ENCODE results near the gene IPO11. TPM values are rescaled to one million over a fixed set of nuclear protein-coding genes. Genes with fewer than 3 reads are reported as not detected.
"Not testable (repeated sequence)": the region's sequence is repeated elsewhere in the genome, so short reads cannot be mapped to it uniquely, and the experiment has no call there.

Gene IPO11
- total and polyA plus RNA-seq, 12 donors, result 7.8 to 39.3 (median 32.5) TPM

- TF ChIP-seq CTCF (IDR thresholded peaks at IDR 0.05), result no peak
- H3K4me3 ChIP-seq, result no peak overlapping the region
- intact Hi-C loops (cut with DNase I), result no loop called here
- H3K27me3 ChIP-seq, result no peaks in the 10 kb centered on the region
- H3K36me3 ChIP-seq, result no peaks in the 10 kb centered on the region
- 77 to 78% methylated on average over 8 of the region's 8 CpGs for WGBS, 2 donors
- no peak overlapping the region for H3K27ac ChIP-seq
- H3K4me1 ChIP-seq, result no peaks in the 10 kb centered on the region
- ATAC-seq, result no peak
- H3K9me3 ChIP-seq, result peaks cover 0 to 8% (median 0%) of the 10 kb centered on the region in 11 donors
- DNase-seq, result no peak
Observed at GRCh38 chr5:62661126-62661525, 248.6 kb downstream of the IPO11 start.

DNA sequence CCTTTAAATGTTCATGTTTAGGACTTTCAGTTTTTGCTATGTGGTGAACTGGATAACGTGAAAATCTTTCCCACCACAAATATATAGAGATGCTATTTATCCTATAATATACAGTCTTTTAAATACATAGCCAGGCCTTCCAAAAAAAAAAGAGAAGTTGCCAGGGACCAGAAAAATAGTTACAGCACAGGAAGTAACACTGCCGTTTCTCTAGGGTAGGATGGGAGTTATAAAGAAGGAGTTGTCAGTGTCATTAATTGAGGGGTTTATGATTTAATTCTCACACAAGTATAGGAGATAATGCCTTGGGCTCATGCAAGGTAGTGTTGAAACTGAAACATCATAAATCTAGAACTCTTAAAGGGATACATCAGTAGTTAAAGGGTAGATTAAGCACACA, 250.0 kb downstream of the IPO11 start:
- no peak for TF ChIP-seq CTCF (IDR thresholded peaks at IDR 0.05)
- WGBS, 2 donors, result 59 to 66% methylated on average over 2 of the region's 2 CpGs
- Histone ChIP-seq H3K4me1 (no peaks in the 10 kb centered on the region), H3K27ac (no peak overlapping the region), H3K27me3 (no peaks in the 10 kb centered on the region), H3K9me3 (peaks cover 0 to 5% (median 0%) of the 10 kb centered on the region in 11 donors), H3K4me3 (no peak overlapping the region), H3K36me3 (no peaks in the 10 kb centered on the region)
- ATAC-seq (no peak), DNase-seq (no peak)
- intact Hi-C loops (cut with DNase I), result no loop called here

DNA sequence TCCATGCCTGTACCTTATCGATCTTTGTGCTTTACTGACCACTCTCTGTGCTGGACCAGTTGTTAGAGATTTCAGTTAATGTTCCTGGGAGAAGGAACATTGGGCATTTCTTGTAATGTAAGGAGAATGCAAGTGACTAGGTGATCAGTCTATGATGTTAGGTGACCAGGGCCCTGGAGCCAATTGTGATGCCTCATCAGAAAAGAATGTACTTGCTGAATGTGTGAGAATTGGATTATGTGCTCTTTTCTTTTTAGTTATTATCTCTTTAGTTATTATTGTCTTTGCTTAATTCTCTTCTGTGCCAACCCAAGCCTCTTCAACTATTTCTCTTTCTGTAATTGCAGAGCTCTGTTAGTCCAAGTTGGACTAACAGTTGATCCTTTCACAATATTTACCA, 258.9 kb downstream of the IPO11 start:
- intact Hi-C loops (cut with DNase I), result no loop called here
- WGBS, 2 donors, result 87 to 93% methylated on average over 1 of the region's 1 CpG

DNA sequence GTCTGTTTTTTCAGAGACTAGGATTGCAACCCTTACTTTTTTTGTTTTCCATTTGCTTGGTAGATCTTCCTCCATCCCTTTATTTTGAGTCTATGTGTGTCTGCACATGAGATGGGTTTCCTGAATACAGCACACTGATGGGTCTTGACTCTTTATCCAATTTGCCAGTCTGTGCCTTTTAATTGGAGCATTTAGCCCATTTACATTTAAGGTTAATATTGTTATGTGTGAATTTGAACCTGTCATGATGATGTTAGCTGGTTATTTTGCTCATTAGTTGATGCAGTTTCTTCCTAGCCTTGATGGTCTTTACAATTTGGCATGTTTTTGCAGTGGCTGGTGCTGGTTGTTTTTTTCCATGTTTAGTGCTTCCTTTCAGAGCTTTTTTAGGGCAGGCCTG, 264.0 kb downstream of the IPO11 start:
- H3K36me3 ChIP-seq; intact Hi-C loops (cut with DNase I); DNase-seq; H3K4me1 ChIP-seq; H3K27me3 ChIP-seq; ATAC-seq; H3K27ac ChIP-seq; H3K4me3 ChIP-seq: not testable (repeated sequence)
- peaks cover 0 to 39% (median 10%) of the 10 kb centered on the region in 11 donors for H3K9me3 ChIP-seq

More for the DNA sequence above, 258.9 kb downstream of the IPO11 start:
- DNase-seq (no peak), ATAC-seq (no peak)
- TF ChIP-seq CTCF (IDR thresholded peaks at IDR 0.05), result no peak
- Histone ChIP-seq H3K36me3 (no peaks in the 10 kb centered on the region), H3K9me3 (peaks cover 0 to 12% (median 4%) of the 10 kb centered on the region in 11 donors), H3K4me1 (no peaks in the 10 kb centered on the region), H3K4me3 (no peak overlapping the region), H3K27ac (no peak overlapping the region), H3K27me3 (no peaks in the 10 kb centered on the region)

Other genes with a start within 250 kb of the IPO11 start
- gene KIF2A, start 106.6 kb upstream of the IPO11 start, total RNA-seq, result 10 to 100 TPM in 8 of 10 donors, 1 to 10 TPM in 2; 9.2 to 17.1 (median 12.2) TPM
- gene KIF2A, start 106.6 kb upstream of the IPO11 start, polyA plus RNA-seq, result 1 to 10 TPM; 1.5 to 2.8 TPM
- 10 to 100 TPM; 15.9 to 23.0 (median 19.0) TPM for gene DIMT1, start 8.9 kb upstream of the IPO11 start, total RNA-seq
- gene DIMT1, start 8.9 kb upstream of the IPO11 start, polyA plus RNA-seq, result 10 to 100 TPM; 10.5 to 18.0 TPM
- 1 to 10 TPM in 9 of 10 donors, under 1 TPM in 1; 0.42 to 3.3 (median 1.6) TPM for gene LRRC70, start 166.1 kb downstream of the IPO11 start, total RNA-seq
- gene LRRC70, start 166.1 kb downstream of the IPO11 start, polyA plus RNA-seq, result 1 to 10 TPM; 2.0 to 4.8 TPM

Measured in heart right ventricle (tissue), 16 donors.